SK-N-SH (cell line): ENCODE measurements around the gene LMTK2. TPM values are rescaled to one million over a fixed set of nuclear protein-coding genes. Genes with fewer than 3 reads are reported as not detected.

ENCODE experiments used
- CTCF ChIA-PET: fragments of 300-600, 350-600 bp; formaldehyde crosslinking; extraction: SDS; loops from one replicate; lab custom pipeline; 2021; lab: Yijun Ruan, JAX
- POLR2A ChIA-PET: fragments of 350-600 bp; sonication (Branson Sonifier 250); formaldehyde crosslinking; extraction: SDS; loops from one replicate; lab custom pipeline; 2020; ENCODE audit warnings: antibody characterized with exemption, inconsistent platforms; lab: Yijun Ruan, JAX
- DNase-seq: peaks from one replicate; pipeline ENCODE4 v3.0.0; 2012
- H2AFZ ChIP-seq: fragments of 200-600 bp; sonication (generic); 2 replicates; pipeline ENCODE4 v1.8.1; 2016; ENCODE audit warnings: antibody characterized with exemption, mild to moderate bottlenecking, low read depth
- H3F3A ChIP-seq: fragments of 200-600 bp; sonication (generic); replicated peaks from 2 replicates; pipeline ENCODE3; 2016; ENCODE audit warnings: antibody characterized with exemption, mild to moderate bottlenecking; ENCODE audit not compliant: insufficient read depth
- H3K27ac ChIP-seq, 2 experiments: fragments of 200-500 bp in 1 of 2; fragments of 200-600 bp in 1 of 2; sonication (Bioruptor generic) in 1 of 2; sonication (generic), shearing (Covaris generic) in 1 of 2; 2 replicates each; pipeline versions ENCODE4 v1.5.1 to v1.6.1; 2014 to 2016; ENCODE audit warnings: low read depth in 2 of 2, inconsistent platforms in 1 of 2, low read length in 1 of 2, mild to moderate bottlenecking in 1 of 2, mixed read lengths in 1 of 2
- H3K27me3 ChIP-seq: fragments of 200-600 bp; sonication (generic), shearing (Covaris generic); 2 replicates; pipeline ENCODE4 v1.6.1; 2016; ENCODE audit warnings: mixed run types; ENCODE audit not compliant: insufficient read depth
- H3K36me3 ChIP-seq, 2 experiments: fragments of 200-500 bp in 1 of 2; fragments of 200-600 bp in 1 of 2; sonication (Bioruptor generic) in 1 of 2; sonication (generic) in 1 of 2; replicated peaks in 1 of 2; 2 replicates each; pipeline versions ENCODE3 to v1.5.1; 2014 to 2016; ENCODE audit warnings: low read length in 1 of 2, mild to moderate bottlenecking in 1 of 2; ENCODE audit not compliant: insufficient read depth in 2 of 2, control insufficient read depth in 1 of 2
- H3K4me1 ChIP-seq, 2 experiments: fragments of 200-500 bp in 1 of 2; fragments of 200-600 bp in 1 of 2; sonication (Bioruptor generic) in 1 of 2; sonication (generic), shearing (Covaris generic) in 1 of 2; 2 replicates each; pipeline versions ENCODE4 v1.5.1 to v1.6.1; 2014 to 2016; ENCODE audit warnings: low read depth in 1 of 2, low read length in 1 of 2, mixed run types in 1 of 2; ENCODE audit not compliant: insufficient read depth in 2 of 2, control insufficient read depth in 1 of 2
- H3K4me2 ChIP-seq: fragments of 200-600 bp; sonication (generic), shearing (Covaris generic); 2 replicates; pipeline ENCODE4 v1.6.1; 2017; ENCODE audit warnings: mixed run types
- H3K4me3 ChIP-seq, 2 experiments: fragments of 200-500 bp in 1 of 2; fragments of 200-600 bp in 1 of 2; sonication (Bioruptor generic) in 1 of 2; sonication (generic), shearing (Covaris generic) in 1 of 2; 2 replicates each; pipeline versions ENCODE4 v1.5.1 to v1.8.1; 2014 to 2016; ENCODE audit warnings: low read depth in 2 of 2, inconsistent platforms in 1 of 2, low read length in 1 of 2, mild to moderate bottlenecking in 1 of 2, mixed read lengths in 1 of 2, moderate library complexity in 1 of 2
- H3K79me2 ChIP-seq: fragments of 200-600 bp; sonication (generic); 2 replicates; pipeline ENCODE4 v1.8.1; 2017; ENCODE audit warnings: mild to moderate bottlenecking; ENCODE audit not compliant: insufficient read depth
- H3K9ac ChIP-seq: fragments of 200-600 bp; sonication (generic); 2 replicates; pipeline ENCODE4 v1.6.1; 2017; ENCODE audit warnings: mixed run types
- H3K9me2 ChIP-seq: fragments of 200-600 bp; sonication (generic); 2 replicates; pipeline ENCODE4 v1.6.1; 2017; ENCODE audit warnings: mixed run types
- H3K9me3 ChIP-seq: fragments of 200-600 bp; sonication (generic); 2 replicates; pipeline ENCODE4 v1.6.1; 2017; ENCODE audit warnings: mixed run types, mild to moderate bottlenecking, moderate library complexity
- H4K20me1 ChIP-seq: fragments of 200-600 bp; sonication (generic); 2 replicates; pipeline ENCODE4 v1.6.1; 2017; ENCODE audit warnings: mild to moderate bottlenecking, mixed run types; ENCODE audit not compliant: insufficient read depth
- ELF1 ChIP-seq: IDR thresholded peaks from 2 replicates; pipeline ENCODE4 v1.4.0; 2012
- EP300 ChIP-seq, 2 experiments: IDR thresholded peaks; 2 replicates each; pipeline versions ENCODE4 v1.4.0 to v1.6.1; 2012; ENCODE audit warnings: borderline replicate concordance in 1 of 2, low read depth in 1 of 2, low read length in 1 of 2
- EZH2phosphoT487 ChIP-seq: fragments of 200-600 bp; sonication (generic); IDR thresholded peaks from 2 replicates; pipeline ENCODE4 v1.6.1; 2017; ENCODE audit warnings: low read depth, mixed run types, mild to moderate bottlenecking, antibody characterized with exemption, moderate library complexity, borderline replicate concordance
- FOSL2 ChIP-seq: IDR thresholded peaks from 2 replicates; pipeline ENCODE4 v1.4.0; 2012; ENCODE audit warnings: low read depth, mild to moderate bottlenecking, moderate library complexity, borderline replicate concordance
- FOXM1 ChIP-seq: IDR thresholded peaks from 2 replicates; pipeline ENCODE4 v1.4.0; 2012; ENCODE audit warnings: low read depth, mild to moderate bottlenecking
- GABPA ChIP-seq: IDR thresholded peaks from 2 replicates; pipeline ENCODE4 v1.4.0; 2012; ENCODE audit warnings: low read depth, mild to moderate bottlenecking
- JUND ChIP-seq: IDR thresholded peaks from 2 replicates; pipeline ENCODE4 v1.4.0; 2012
- MAX ChIP-seq: IDR thresholded peaks from 2 replicates; pipeline ENCODE4 v1.4.0; 2012; ENCODE audit warnings: low read depth
- MXI1 ChIP-seq: IDR thresholded peaks from 2 replicates; pipeline ENCODE4 v1.6.1; 2012; ENCODE audit warnings: mild to moderate bottlenecking, low read depth, low read length, improper control_type of control experiment
- NRF1 ChIP-seq: IDR thresholded peaks from 2 replicates; pipeline ENCODE4 v1.6.1; 2012; ENCODE audit warnings: low read depth, mild to moderate bottlenecking, low read length
- PBX3 ChIP-seq: IDR thresholded peaks from 2 replicates; pipeline ENCODE4; 2012
- REST ChIP-seq: IDR thresholded peaks from 2 replicates; pipeline ENCODE4 v1.6.1; 2012; ENCODE audit warnings: mild to moderate bottlenecking, low read depth, low read length, moderate library complexity
- RFX5 ChIP-seq: IDR thresholded peaks from 2 replicates; pipeline ENCODE4 v1.6.1; 2012; ENCODE audit warnings: mild to moderate bottlenecking, improper control_type of control experiment, low read length
- RXRA ChIP-seq: IDR thresholded peaks from 2 replicates; pipeline ENCODE4 v1.4.0; 2012; ENCODE audit warnings: low read depth, mild to moderate bottlenecking, borderline replicate concordance
- SIN3A ChIP-seq: IDR thresholded peaks from 2 replicates; pipeline ENCODE4 v1.6.1; 2012; ENCODE audit warnings: low read depth, mild to moderate bottlenecking, low read length, moderate library complexity, borderline replicate concordance
- TCF12 ChIP-seq: IDR thresholded peaks from 2 replicates; pipeline ENCODE4 v1.4.0; 2012
- TEAD4 ChIP-seq: IDR thresholded peaks from 2 replicates; pipeline ENCODE4 v1.4.0; 2012; ENCODE audit warnings: mild to moderate bottlenecking, borderline replicate concordance; ENCODE audit not compliant: insufficient read depth
- USF1 ChIP-seq: IDR thresholded peaks from 2 replicates; pipeline ENCODE4 v1.4.0; 2012; ENCODE audit warnings: low read depth, borderline replicate concordance
- WGBS: methylation state at CpG from one replicate; pipeline ENCODE4 v1.1.6; 2017; ENCODE audit warnings: low lambda C conversion rate; 5-methylcytosine and 5-hydroxymethylcytosine counted together
- polyA plus RNA-seq, 3 experiments: library from polyadenylated mRNA; depleted of rRNA; stranded (reverse); fragments of >200 nt; gene quantifications; 2 replicates each; pipeline ENCODE4 v1.2.3, GENCODE V29; 2012
- TF ChIP-seq, protein P1 (sequence below): fragments of 200-600 bp; sonication (generic); IDR thresholded peaks from 2 replicates; pipeline ENCODE4 v1.6.1; 2017; ENCODE audit warnings: antibody characterized with exemption, mild to moderate bottlenecking, moderate library complexity

Gene LMTK2
- polyA plus RNA-seq, 1 of the 3 experiments (the other 2 are of a cell fraction): 9.0 TPM

DNA sequence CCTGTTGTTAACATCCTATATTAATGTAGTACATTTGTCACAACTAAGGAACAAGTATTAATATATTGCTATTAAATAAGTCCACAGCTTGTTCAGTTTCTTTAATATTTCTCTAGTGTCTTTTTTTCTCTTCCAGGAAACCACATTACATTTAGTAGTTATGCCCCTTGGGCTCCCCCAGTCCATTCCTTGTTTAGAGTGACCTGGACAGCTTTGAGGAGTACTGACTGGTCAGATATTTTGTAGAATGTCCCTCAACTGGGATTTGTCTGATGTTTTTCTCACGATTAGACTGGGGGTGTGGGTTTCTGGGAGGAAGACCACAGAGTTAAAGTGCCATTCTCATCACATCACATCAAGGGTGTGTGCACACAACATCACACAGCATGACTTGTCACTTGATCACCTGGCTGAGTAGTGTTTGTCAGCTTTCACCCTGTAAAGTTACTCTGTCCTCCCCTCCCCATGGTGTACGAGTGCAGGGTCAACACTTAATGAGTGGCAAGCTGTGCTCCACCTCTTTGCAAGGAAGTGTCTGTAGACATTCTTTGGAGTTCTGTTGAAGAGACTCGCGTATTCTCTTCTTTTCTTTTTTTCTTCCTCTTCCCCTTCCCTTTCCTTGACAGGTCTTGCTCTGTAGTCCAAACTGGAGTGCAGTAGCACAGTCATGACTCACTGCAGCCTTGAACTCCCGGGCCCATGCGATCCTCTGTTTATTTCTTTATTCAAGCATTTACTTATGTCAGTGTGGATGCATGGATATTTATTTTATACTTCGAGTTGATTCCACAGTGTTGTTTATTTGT, 10.2 kb downstream of the LMTK2 start (continued):
- no peak for TF ChIP-seq MAX
- no peak for TF ChIP-seq RXRA
- TF ChIP-seq REST: no peak
- no peak for TF ChIP-seq ELF1
- TF ChIP-seq TCF12: no peak
- no peak for TF ChIP-seq FOXM1
- TF ChIP-seq, all 33 proteins: peak for 0

- POLR2A ChIA-PET: interaction anchor here (1.1 kb wide), 1 partner anchor 9 kb away, joined by 4 read pairs; no protein-coding TSS in a partner anchor
- H3K9ac ChIP-seq: no peak overlapping the region
- H3K27me3 ChIP-seq: no peaks in the 10 kb centered on the region
- no peak overlapping the region for H3K4me3 ChIP-seq
- H4K20me1 ChIP-seq: no peaks in the 10 kb centered on the region
- no peaks in the 10 kb centered on the region for H3K9me2 ChIP-seq
- peak overlapping the region in 1 of 2 experiments; percentile 54; a peak in 2 of 4 replicates for H3K27ac ChIP-seq
- H3K79me2 ChIP-seq: peaks cover 64% of the 10 kb centered on the region
- H3K36me3 ChIP-seq: no peaks in the 10 kb centered on the region
- peaks cover 7% of the 10 kb centered on the region for H3F3A ChIP-seq
- H3K4me2 ChIP-seq: peak overlapping the region; percentile 35
- no peaks in the 10 kb centered on the region for H3K9me3 ChIP-seq
- DNase-seq: no peak
- H2AFZ ChIP-seq: no peak overlapping the region
- H3K4me1 ChIP-seq: peaks cover 10 to 18% of the 10 kb centered on the region in 2 experiments; a peak in 3 of 4 replicates
- 53% methylated on average over 10 of the region's 10 CpGs for WGBS
- TF ChIP-seq TEAD4 (peak; percentile 51; the same call in 1 of the 2 replicates), TCF12 (peak; percentile 47; the same call in 1 of the 2 replicates), GABPA (no peak), JUND (peak; percentile 54), MXI1 (no peak), RFX5 (no peak), EP300 (IDR thresholded peaks at IDR 0.05; ENCODE audit: borderline replicate concordance in 1 of 2, low read depth in 1 of 2, low read length in 1 of 2) (peak in 1 of 2 experiments; percentile 44; a peak in 1 of 4 replicates), SIN3A (peak; percentile 29; the same call in 1 of the 2 replicates), NRF1 (no peak), MAX (peak; percentile 83), USF1 (peak; percentile 27; the same call in 1 of the 2 replicates), FOSL2 (peak; percentile 47; the same call in 1 of the 2 replicates), EZH2phosphoT487 (no peak), FOXM1 (no peak), PBX3 (0 out of 2 replicates have a peak, but pooled peaks have one; percentile 5)
- TF ChIP-seq, protein P1, sequence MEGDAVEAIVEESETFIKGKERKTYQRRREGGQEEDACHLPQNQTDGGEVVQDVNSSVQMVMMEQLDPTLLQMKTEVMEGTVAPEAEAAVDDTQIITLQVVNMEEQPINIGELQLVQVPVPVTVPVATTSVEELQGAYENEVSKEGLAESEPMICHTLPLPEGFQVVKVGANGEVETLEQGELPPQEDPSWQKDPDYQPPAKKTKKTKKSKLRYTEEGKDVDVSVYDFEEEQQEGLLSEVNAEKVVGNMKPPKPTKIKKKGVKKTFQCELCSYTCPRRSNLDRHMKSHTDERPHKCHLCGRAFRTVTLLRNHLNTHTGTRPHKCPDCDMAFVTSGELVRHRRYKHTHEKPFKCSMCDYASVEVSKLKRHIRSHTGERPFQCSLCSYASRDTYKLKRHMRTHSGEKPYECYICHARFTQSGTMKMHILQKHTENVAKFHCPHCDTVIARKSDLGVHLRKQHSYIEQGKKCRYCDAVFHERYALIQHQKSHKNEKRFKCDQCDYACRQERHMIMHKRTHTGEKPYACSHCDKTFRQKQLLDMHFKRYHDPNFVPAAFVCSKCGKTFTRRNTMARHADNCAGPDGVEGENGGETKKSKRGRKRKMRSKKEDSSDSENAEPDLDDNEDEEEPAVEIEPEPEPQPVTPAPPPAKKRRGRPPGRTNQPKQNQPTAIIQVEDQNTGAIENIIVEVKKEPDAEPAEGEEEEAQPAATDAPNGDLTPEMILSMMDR: no peak
- CTCF ChIA-PET: interaction anchor here (1.1 to 4.1 kb wide), 9 partner anchors 9 to 98 kb away, joined by 3 to 27 read pairs (median 10); no protein-coding TSS in a partner anchor
Observed at GRCh38 chr7:98119256-98119918, 12.7 kb downstream of the LMTK2 start.
